Stimulated activated CD8-positive, alpha-beta memory T cell treated with anti-CD3 and anti-CD28 coated beads, Interleukin-15, amount 100 ng/mL, for 4 hours (primary cell): ENCODE measurements around the gene UQCR10.
A peak's percentile ranks its signal among the peaks of the same experiment; 100 is the strongest.

Experiments
- DNase-seq, 2 donors: peaks; one replicate each; pipeline ENCODE4 v3.0.0-alpha.2; 2020; ENCODE audit warnings: low read depth in 2 of 2

The UQCR10 gene

GRCh38 chr22:29767171-29768051 is at the start of gene UQCR10:
TSS of gene UQCR10 (plus strand) at chr22:29767369. CDS start at chr22:29767399, 30 bp downstream.
- peak; percentile 79 to 86 for DNase-seq

DNA sequence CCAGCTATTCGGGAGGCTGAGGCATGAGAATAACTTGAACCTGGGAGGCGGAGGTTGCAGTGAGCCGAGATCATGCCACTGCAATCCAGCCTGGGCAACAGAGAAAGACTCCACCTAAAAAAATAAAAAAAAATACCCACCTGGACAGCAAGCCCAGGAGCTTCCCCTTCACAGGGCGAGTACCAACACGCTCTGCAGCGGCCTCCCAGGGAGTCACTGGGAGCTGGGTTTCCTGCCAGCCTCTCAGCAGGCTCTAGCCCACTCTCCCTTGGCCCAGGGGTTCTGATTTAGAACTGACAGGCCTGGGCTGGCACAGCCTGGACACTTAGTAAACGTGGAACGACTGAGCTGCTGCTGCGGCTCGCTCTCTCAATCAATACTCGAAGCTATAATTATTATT is 49.4 kb upstream of the UQCR10 start:
- no peak for DNase-seq

DNA sequence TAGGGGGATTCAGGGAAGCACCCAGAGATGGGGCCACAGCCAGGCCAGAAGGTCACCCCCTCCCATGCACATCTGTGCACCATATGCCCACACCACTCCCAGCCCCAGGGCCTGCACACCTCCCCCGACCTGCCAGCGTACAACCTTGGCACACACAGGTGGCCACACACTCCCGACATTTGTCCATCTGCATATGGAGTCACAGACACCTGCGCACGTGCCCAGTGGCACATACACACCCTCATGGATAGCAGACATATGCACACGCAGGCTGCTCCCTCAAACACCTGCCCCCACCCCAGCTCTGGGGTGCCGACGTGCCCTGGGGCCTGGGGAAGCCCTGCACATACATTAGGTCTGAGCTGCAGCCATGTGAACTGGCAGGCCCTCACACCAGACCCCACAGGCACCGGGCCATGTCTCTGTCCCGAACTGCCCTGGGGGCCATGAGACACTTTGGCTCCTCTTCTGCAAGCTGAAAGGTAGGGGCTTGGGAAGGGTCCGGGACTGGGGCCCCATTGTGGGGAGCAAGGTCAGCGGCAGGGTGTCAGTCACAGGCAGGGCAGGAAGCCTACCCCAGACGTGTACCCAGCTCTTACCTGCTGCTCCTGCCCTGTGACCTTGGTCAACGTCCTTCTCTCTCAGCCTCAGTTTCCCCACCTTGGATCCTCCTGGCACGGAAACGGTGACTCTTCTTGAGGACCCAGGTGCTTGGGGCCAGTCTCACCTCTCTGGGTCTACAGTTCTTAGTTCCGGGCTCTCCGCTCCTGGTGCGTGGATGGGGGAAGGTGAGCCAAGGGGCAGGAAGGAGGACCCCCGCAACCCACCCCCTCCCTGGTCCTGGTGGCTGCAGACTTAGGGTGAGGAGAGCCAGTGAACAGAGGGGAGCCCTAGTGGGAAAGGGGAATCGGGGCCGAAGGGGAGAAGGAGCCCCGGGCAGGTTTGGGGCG is 47.9 kb upstream of the UQCR10 start:
- DNase-seq = no peak

GRCh38 chr22:29719899-29720645 is 47.1 kb upstream of the UQCR10 start, which contains the start of gene CABP7:
TSS of gene CABP7 (plus strand) at chr22:29720003. CDS start at chr22:29720425, 422 bp downstream.
- DNase-seq = no peak

DNA sequence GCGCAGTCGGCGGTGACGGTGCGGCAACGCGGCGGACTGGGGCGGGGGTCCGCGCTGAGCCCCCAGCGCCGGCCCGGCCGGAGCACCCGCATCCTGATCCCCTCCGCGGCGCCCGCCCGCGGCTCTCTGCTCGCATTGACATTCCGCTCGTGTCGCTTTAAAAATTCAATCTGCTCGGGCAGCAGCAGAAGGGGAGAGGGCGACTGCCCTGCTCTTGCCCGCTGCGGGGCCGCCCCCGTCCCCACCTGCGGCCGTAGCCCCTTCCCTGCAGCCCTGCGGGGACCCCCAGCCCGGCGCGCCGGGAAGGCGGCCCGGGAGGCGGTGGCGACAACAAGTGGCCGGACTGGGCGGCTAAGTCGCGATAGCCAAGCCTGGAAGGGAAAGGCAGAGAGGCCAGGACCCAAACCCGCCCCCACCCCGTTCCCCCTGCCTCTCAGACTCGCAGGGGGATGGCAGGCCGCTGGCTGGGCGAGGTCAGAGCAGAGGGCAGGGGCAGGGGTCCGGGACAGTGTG is 46.3 kb upstream of the UQCR10 start:
- no peak for DNase-seq

- no peak for DNase-seq
Observed at GRCh38 chr22:29722151-29722550, 45.0 kb upstream of the UQCR10 start.

GRCh38 chr22:29722587-29722986 is 44.6 kb upstream of the UQCR10 start:
- no peak for DNase-seq

GRCh38 chr22:29723766-29724165 is 43.4 kb upstream of the UQCR10 start:
- DNase-seq = no peak

GRCh38 chr22:29724843-29725242 is 42.3 kb upstream of the UQCR10 start:
- no peak for DNase-seq

DNA sequence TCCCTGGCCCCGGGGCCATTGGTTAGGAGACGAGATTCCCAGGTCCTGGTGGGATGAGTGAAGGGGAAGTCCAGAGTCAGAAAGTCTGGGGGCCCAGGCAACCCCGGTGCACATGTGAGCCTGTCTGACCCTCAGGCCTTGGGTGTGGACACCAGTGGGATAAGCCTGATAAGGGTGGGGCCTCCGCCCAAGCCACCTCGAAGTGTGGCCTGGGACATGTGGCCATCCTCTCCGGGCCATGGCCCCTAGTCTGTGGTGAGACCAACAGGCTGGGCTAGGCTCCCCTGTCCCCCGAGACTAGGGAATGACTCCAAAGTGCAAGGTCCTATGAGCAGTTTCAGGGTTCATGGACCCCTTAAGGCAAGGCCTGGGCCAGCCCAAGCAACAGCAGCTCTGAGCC is 41.1 kb upstream of the UQCR10 start:
- no peak for DNase-seq

DNA sequence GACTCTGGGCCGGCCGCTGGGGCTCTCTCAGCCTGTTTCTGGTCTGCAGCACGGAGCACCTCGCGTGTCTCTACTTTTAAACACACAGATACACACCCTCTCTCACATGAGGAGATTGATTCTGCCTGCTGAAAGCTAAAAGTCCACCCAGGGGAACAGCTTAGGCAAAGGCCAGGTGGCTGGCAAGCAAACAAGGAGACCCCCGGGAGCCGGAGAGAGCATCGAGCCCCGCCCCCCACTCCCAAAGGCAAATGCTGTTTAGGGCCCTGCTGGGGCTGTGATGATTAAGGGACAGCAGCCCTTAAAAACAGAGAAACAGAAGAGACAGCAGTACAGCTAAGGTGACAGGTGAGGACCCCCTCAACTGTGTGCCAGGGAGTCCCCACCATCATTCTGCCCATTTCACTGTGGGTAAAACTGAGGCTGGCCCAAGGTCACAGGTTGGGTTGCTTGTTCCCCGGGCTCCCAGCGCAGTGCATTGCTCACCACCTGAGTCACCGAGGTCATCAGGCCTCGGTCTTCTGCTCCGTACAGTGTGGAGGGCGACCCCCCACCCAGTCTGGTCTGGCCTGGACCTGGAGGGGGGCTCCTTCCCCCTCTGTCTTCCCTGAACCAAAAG is 40.5 kb upstream of the UQCR10 start:
- no peak for DNase-seq

DNA sequence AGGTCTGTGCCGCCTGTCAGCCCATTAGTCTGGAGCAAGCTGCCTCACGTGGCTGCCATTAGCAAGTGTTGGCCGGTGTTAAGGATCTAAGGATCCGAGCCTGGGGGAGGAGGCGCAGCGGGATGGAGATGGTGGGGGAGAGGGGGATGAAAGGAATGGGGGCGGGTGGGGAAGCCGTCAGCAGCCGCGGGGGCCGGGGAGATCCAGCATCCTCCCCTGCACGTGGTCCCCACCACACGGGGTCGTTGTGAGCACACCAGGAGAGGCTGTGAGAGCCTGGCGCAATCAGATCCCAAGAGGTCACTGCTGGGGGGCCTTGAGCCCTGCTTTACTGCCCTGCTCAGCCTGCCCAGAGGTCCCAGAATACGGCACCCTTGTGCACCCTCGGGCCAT is 40.0 kb upstream of the UQCR10 start:
- DNase-seq = no peak

- DNase-seq = no peak
Observed at GRCh38 chr22:29729161-29729560, 38.0 kb upstream of the UQCR10 start.

GRCh38 chr22:29731058-29731850 is 35.9 kb upstream of the UQCR10 start:
- no peak for DNase-seq

- DNase-seq = no peak
Observed at GRCh38 chr22:29732883-29733282, 34.3 kb upstream of the UQCR10 start.

GRCh38 chr22:29733362-29734201 is 33.6 kb upstream of the UQCR10 start:
- no peak for DNase-seq

DNA sequence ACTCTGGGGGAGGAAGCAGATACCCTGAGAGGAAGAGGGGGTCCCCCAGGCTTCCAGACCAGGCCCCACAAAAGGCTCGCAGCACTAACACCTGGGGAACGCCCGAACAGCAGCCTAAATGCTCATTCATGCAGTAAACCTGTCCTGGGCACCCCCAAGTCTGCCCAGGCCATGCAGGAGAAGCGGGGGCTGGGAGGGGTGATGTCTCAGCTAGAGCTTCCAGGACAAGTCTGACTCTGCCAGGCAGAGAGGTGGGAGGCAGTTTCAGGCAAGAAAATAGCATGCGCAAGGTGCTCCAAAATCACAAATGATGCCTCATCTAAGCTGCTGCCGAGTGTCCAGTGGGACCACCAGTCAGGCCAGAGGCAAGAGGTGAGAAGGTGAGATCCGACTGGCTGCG is 32.8 kb upstream of the UQCR10 start:
- DNase-seq = no peak

- DNase-seq = no peak
Observed at GRCh38 chr22:29734838-29735237, 32.3 kb upstream of the UQCR10 start.

DNA sequence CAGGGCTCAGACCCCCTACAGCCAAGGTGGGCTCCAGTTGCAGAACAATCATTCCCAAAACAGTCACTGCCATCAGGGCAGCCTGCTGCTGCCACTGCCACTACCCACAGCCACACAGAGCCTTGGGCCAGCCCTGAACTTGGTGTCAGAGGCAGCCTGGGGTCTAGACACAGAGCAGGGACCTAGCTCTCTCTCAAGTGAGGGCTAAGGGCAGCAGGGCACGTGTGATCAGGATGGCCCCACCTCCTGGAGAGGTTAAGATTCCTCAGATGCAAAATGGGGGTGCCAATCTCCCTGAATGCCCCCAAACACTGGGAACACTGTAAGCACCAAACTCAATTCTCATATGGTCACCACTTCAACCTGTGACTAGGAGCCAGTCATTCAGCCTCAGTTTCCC is 31.8 kb upstream of the UQCR10 start:
- DNase-seq = no peak
